Peyer's patch (tissue), 4 donors: ENCODE results near the gene RSPH9. TPM values are rescaled to one million over a fixed set of nuclear protein-coding genes. Genes with fewer than 3 reads are reported as not detected.

ENCODE experiments used
- DNase-seq, 3 donors: peaks; one replicate each; pipeline ENCODE4 v3.0.0-alpha.2; 2017 to 2019
- H3K27ac ChIP-seq, 4 donors: fragments of 200-600 bp; sonication (generic); one replicate each; pipeline ENCODE4 v1.5.1; 2016 to 2019
- H3K27me3 ChIP-seq, 2 donors: fragments of 200-600 bp; sonication (generic); one replicate each; pipeline ENCODE4 v1.5.1; 2019
- H3K36me3 ChIP-seq, 3 donors: fragments of 200-600 bp; sonication (generic); one replicate each; pipeline ENCODE4 v1.5.1; 2016 to 2019
- H3K4me1 ChIP-seq, 4 donors: fragments of 200-600 bp; sonication (generic); one replicate each; pipeline ENCODE4 v1.5.1; 2016 to 2019
- H3K4me3 ChIP-seq, 4 donors: fragments of 200-600 bp; sonication (generic); 1 replicate in 3 of 4; 2 replicates in 1 of 4; pipeline ENCODE4 v1.5.1; 2016 to 2019; ENCODE audit warnings: mild to moderate bottlenecking in 1 of 4
- H3K9me3 ChIP-seq, 4 donors: fragments of 200-600 bp; sonication (generic); one replicate each; pipeline ENCODE4 v1.5.1; 2016 to 2019; ENCODE audit warnings: mild to moderate bottlenecking in 1 of 4
- POLR2A ChIP-seq, 2 donors: fragments of 450-650 bp; IDR thresholded peaks; one replicate each; pipeline ENCODE4 v1.5.1; 2017; ENCODE audit warnings: antibody characterized with exemption in 2 of 2, mild to moderate bottlenecking in 2 of 2, moderate library complexity in 2 of 2
- total RNA-seq, 4 donors: library from RNA; depleted of rRNA; stranded (reverse); fragments of >200 nt; gene quantifications; one replicate each; pipeline ENCODE4 v1.1.0, GENCODE V29; 2016
- TF ChIP-seq, protein P1 (sequence below), 6 experiments: fragments of 450-650 bp in 4 of 6; fragments of 200-600 bp in 2 of 6; sonication (generic) in 1 of 6; IDR thresholded peaks; one replicate each; pipeline ENCODE4 v1.5.1; 2017 to 2019; ENCODE audit warnings: antibody characterized with exemption in 6 of 6, mild to moderate bottlenecking in 3 of 6, moderate library complexity in 1 of 6

The RSPH9 gene
- total RNA-seq, 4 donors from 2014 or later: 1.7 TPM; not detected in 3

DNA sequence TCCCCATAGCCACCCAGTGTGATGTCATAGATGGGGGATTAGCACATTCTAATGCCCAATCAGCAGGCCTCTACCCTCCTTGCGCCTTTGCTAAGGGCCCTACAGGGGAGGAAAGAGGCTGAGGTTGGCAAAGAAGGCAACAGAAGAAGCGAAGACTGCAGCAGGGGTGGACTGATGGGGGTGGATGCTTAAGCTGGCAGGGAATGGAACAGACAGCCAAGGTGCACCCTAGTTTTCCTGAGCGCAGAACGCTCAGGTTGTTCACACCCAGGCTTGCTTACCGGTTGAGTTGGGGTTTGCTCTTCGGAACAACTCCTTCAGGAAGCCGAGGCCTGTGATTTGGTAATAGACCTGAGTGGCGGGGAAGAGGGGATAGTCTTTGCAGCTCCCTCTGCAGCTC, 30.1 kb downstream of the RSPH9 start:
- Histone ChIP-seq H3K4me1 (peaks cover 0 to 1% (median 0%) of the 10 kb centered on the region in 4 donors), H3K27ac (no peak overlapping the region), H3K27me3 (no peaks in the 10 kb centered on the region), H3K9me3 (no peaks in the 10 kb centered on the region), H3K4me3 (no peak overlapping the region), H3K36me3 (peaks cover 0 to 91% (median 0%) of the 10 kb centered on the region in 3 donors)
- no peak for DNase-seq
- no peak for TF ChIP-seq POLR2A (IDR thresholded peaks at IDR 0.05)
- TF ChIP-seq, protein P1, sequence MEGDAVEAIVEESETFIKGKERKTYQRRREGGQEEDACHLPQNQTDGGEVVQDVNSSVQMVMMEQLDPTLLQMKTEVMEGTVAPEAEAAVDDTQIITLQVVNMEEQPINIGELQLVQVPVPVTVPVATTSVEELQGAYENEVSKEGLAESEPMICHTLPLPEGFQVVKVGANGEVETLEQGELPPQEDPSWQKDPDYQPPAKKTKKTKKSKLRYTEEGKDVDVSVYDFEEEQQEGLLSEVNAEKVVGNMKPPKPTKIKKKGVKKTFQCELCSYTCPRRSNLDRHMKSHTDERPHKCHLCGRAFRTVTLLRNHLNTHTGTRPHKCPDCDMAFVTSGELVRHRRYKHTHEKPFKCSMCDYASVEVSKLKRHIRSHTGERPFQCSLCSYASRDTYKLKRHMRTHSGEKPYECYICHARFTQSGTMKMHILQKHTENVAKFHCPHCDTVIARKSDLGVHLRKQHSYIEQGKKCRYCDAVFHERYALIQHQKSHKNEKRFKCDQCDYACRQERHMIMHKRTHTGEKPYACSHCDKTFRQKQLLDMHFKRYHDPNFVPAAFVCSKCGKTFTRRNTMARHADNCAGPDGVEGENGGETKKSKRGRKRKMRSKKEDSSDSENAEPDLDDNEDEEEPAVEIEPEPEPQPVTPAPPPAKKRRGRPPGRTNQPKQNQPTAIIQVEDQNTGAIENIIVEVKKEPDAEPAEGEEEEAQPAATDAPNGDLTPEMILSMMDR (IDR thresholded peaks at IDR 0.05): no peak

DNA sequence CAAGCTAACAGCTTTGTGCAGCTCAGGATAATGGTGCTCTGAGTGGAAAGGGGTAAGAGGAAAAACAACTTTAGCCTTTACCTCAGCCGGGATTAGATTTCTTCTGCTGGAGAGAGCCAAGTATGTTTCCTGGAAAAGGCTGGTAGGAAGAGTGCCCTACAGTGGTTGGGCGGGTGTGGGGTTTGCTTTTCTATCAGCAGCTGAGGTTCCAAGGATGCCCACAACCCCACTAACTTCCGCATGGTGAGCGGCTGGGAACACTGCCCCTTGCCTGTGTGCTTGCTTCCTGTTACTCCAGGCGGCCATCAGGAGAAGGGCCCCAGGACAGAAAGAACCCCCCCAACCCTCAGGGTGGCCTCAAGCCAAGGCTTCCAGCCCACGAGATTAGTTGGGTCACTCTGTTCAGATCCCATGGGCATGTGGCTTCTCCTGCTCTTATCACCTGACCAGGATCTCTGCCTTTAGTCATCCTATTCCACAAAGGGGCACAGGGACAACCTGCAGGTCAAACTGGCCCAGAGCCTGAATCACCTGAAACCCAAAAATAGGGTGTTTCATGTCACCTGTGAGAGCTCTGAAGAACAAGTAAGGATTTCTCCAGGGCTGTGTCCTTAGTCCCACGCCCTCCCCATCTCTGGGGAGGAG, 32.2 kb downstream of the RSPH9 start:
- H3K36me3 ChIP-seq: peaks cover 0 to 90% (median 0%) of the 10 kb centered on the region in 3 donors

DNA sequence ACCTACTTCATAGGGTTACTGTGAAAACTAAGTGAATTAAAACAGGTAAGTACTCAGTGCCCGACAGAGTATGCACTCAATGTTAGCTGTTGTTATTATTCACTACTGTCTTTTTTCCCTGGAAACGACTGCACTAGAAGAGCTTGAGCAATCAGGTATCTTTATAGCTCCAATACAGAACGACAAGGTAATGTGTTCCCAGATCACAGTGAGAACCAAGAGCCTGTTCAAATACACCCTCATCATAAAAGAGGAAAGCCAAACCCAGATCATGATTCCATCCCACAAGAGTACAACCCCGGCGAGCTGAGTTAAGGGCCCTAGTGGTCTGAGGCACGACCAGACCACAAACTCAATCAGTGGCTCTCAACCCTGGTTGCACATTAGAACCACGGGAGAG, 32.9 kb downstream of the RSPH9 start:
- H3K36me3 ChIP-seq: peaks cover 0 to 84% (median 0%) of the 10 kb centered on the region in 3 donors
- TF ChIP-seq, protein P1 (IDR thresholded peaks at IDR 0.05): no peak
- TF ChIP-seq POLR2A (IDR thresholded peaks at IDR 0.05): no peak
- peaks cover 0 to 10% (median under 1%) of the 10 kb centered on the region in 4 donors for H3K4me1 ChIP-seq
- no peak overlapping the region for H3K4me3 ChIP-seq
- no peak for DNase-seq
- H3K27me3 ChIP-seq: no peaks in the 10 kb centered on the region
- H3K9me3 ChIP-seq: no peaks in the 10 kb centered on the region
- H3K27ac ChIP-seq: no peak overlapping the region

More for the DNA sequence above, 32.2 kb downstream of the RSPH9 start:
- no peaks in the 10 kb centered on the region for H3K27me3 ChIP-seq
- H3K27ac ChIP-seq: no peak overlapping the region
- H3K9me3 ChIP-seq: no peaks in the 10 kb centered on the region
- peaks cover 0 to 3% (median 0%) of the 10 kb centered on the region in 4 donors for H3K4me1 ChIP-seq
- no peak overlapping the region for H3K4me3 ChIP-seq
- TF ChIP-seq, protein P1 (IDR thresholded peaks at IDR 0.05): no peak
- no peak for TF ChIP-seq POLR2A (IDR thresholded peaks at IDR 0.05)
- DNase-seq: no peak

DNA sequence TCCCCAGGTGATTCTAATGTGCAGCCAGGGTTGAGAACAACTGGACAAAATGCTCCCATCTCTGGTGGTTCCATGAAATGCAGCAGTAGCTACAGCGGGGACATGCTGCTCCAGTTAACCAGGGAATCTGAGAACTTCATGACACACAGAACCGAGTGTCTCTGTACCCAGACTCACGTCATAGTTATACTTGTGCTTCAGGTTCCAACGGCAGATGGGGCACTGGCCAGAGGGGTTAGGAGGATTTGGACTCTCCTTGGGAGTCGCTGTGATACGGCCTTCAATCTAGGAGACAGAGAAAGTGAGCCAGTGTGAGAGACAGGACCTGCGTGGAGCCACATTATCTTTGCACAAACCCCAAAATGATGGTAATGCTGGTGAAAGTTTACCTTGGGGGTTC, 33.5 kb downstream of the RSPH9 start:
- Histone ChIP-seq H3K27me3 (no peaks in the 10 kb centered on the region), H3K27ac (no peak overlapping the region), H3K9me3 (no peaks in the 10 kb centered on the region), H3K4me3 (no peak overlapping the region), H3K36me3 (peaks cover 0 to 79% (median 0%) of the 10 kb centered on the region in 3 donors), H3K4me1 (peaks cover 0 to 15% (median 1%) of the 10 kb centered on the region in 4 donors)
- no peak for DNase-seq
- TF ChIP-seq, protein P1 (IDR thresholded peaks at IDR 0.05): no peak
- TF ChIP-seq POLR2A (IDR thresholded peaks at IDR 0.05): no peak

DNA sequence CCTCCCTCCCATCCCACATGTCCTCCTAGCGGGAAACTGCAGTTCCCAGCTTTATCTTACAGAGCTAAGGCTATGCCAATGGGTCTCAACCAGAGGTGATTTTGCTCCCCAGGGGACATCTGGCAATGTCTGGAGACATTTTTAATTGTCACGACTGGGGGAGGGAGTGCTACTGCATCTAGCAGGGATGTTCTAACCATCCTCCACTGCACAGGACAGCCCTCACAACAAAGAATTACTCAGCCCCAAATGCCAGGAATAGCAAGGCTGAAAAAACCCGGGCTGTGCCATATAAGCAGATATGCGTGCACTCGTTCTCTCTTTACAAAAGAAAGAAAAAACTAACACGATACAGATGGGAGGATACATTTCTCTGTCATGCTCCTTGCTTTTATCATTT, 34.2 kb downstream of the RSPH9 start:
- no peak overlapping the region for H3K4me3 ChIP-seq
- H3K36me3 ChIP-seq: peaks cover 0 to 72% (median 0%) of the 10 kb centered on the region in 3 donors
- no peak for DNase-seq
- no peak for TF ChIP-seq POLR2A (IDR thresholded peaks at IDR 0.05)
- TF ChIP-seq, protein P1 (IDR thresholded peaks at IDR 0.05): no peak
- peaks cover 0 to 23% (median 1%) of the 10 kb centered on the region in 4 donors for H3K4me1 ChIP-seq
- H3K27me3 ChIP-seq: no peaks in the 10 kb centered on the region
- no peaks in the 10 kb centered on the region for H3K9me3 ChIP-seq
- no peak overlapping the region for H3K27ac ChIP-seq
